Measurements from ENCODE around the gene ZNF66. TPM values are rescaled to one million over a fixed set of nuclear protein-coding genes. Genes with fewer than 3 reads are reported as not detected.
A peak's percentile ranks its signal among the peaks of the same experiment; 100 is the strongest.
"Not testable (repeated sequence)": the region's sequence is repeated elsewhere in the genome, so short reads cannot be mapped to it uniquely, and the experiment has no call there.

ZNF66 gene
- total RNA-seq (2022) (5.1 and 5.5 TPM in 2 replicates), Bru-seq, nascent RNA (percentile 59 among the genes with signal in this experiment), BruChase-seq, experiment 1, labeled RNA remaining after a 6-hour chase (percentile 61 among the genes with signal in this experiment), BruChase-seq, experiment 2, labeled RNA remaining after a 2-hour chase (percentile 71 among the genes with signal in this experiment)
- long read RNA-seq, partial matches to known transcripts: 0 of 2 reads
- long read RNA-seq, other reads (novel, unspliced or antisense): 1 of 2 reads

DNA sequence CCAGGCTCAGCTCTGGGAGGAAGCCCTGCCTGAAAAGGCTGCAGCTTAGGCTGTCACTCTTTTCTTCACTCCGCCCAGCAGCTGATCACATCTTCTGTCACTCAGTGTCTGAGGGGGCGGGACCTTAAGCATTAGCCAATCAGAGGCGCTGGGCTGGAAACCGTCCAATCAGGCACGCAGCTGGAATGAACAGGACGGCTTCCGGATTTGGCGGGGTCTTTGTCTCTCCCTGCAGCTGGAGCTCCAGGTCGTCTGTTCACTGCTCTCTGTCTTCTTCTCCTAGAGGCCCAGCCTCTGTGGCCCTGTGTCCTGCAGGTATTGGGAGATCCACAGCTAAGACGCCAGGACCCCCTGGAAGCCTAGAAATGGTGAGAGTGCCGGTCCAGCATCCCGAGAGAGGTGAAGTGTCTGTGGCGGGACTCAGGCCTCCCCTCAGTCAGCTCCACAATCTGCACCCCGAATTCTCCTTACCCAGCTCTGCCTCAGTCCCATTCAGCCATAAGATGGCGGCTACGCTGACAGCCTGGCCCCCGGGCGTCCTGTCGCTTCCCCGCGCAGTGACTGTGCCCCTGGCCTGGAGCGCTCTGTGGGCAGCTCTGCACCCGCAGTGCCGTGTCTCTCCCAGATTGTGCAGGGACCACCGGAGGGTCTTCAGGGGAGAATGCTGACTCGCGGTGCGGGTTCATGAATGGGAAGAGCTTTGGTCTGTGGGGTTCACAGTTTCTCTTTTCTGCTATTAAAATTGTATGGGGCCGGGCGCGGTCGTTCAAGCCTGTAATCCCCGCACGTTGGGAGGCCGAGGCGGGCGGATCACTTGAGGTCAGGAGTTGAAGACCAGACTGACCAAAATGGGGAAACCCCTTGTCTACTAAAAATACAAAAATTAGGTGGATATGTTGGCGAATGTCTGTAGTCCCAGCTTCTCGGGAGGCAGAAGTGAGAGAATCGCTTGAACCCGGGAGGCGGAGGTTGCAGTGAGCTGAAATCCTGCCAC, at the start of gene ZNF66:
Gene ZNF66 (plus strand): TSS at position 222 of the 994 bp plus-strand sequence. CDS start 144 bp downstream, at position 366.
- Mint-ChIP-seq H3K27ac (ENCODE audit: unreplicated experiment) (peak within 1 kb of the TSS; percentile 70), H3K27me3 (ENCODE audit: unreplicated experiment) (no peaks in the 10 kb centered on the region), H3K4me3 (ENCODE audit: low read depth, unreplicated experiment) (peak within 1 kb of the TSS; percentile 91), H3K9me3 (ENCODE audit: low read depth, unreplicated experiment) (peaks cover 5% of the 10 kb centered on the region), H3K4me1 (ENCODE audit: low read depth, unreplicated experiment) (no peaks in the 10 kb centered on the region), H3K36me3 (ENCODE audit: insufficient read depth, unreplicated experiment) (peaks cover 10% of the 10 kb centered on the region)
- no TSS peak for BruUV-seq (replicated peaks)
- peak; percentile 81 for DNase-seq
- intact Hi-C loops (cut with micrococcal nuclease; ENCODE audit: unreplicated experiment): no loop called here
- CTCF ChIA-PET: no interaction called here
- TF ChIP-seq, protein P1, sequence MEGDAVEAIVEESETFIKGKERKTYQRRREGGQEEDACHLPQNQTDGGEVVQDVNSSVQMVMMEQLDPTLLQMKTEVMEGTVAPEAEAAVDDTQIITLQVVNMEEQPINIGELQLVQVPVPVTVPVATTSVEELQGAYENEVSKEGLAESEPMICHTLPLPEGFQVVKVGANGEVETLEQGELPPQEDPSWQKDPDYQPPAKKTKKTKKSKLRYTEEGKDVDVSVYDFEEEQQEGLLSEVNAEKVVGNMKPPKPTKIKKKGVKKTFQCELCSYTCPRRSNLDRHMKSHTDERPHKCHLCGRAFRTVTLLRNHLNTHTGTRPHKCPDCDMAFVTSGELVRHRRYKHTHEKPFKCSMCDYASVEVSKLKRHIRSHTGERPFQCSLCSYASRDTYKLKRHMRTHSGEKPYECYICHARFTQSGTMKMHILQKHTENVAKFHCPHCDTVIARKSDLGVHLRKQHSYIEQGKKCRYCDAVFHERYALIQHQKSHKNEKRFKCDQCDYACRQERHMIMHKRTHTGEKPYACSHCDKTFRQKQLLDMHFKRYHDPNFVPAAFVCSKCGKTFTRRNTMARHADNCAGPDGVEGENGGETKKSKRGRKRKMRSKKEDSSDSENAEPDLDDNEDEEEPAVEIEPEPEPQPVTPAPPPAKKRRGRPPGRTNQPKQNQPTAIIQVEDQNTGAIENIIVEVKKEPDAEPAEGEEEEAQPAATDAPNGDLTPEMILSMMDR (IDR thresholded peaks at IDR 0.05; ENCODE audit: unreplicated experiment): no peak

DNA sequence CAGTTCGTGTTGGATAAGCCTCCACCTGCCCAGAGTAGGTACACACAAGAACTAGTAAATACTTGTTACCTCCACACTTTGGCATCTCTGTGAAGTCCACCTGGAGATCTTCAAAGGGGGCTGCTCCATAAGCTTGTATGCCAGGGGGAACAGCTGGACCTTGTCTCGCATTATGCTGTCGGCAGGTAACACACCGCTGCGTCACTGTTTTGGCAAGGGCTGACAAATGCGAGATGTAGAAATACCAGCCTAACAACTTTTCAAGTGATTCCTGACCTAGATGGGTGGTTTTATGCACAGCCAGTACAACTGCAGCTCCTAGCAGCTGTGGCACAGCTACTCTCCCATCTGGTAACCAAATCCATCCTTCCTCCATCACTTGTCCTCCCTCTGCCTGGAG, 25.9 kb upstream of the ZNF66 start:
- H3K4me1 Mint-ChIP-seq (ENCODE audit: low read depth, unreplicated experiment); DNase-seq; intact Hi-C loops (cut with micrococcal nuclease; ENCODE audit: unreplicated experiment): not testable (repeated sequence)

DNA sequence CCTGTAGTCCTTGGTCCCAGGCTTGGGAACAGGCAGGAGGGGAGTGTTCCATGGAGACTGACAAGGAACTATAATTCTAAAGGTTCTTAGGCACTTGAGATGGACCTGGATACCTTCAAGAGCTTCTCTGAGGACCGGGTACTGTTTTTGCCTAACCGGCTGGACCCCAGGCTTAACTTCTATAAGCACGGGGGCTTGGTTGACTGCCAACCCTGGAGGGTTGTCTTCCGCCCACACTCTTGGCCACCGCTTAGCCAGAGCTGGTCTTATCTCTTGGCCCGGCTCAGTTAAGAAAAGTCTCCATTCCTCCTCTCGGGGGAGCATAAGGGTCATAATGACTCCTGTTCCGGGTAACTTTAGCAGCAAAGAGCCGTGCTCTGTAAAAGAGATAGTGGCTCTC, 23.8 kb upstream of the ZNF66 start:
- CTCF ChIA-PET; H3K4me1 Mint-ChIP-seq (ENCODE audit: low read depth, unreplicated experiment); H3K9me3 Mint-ChIP-seq (ENCODE audit: low read depth, unreplicated experiment): not testable (repeated sequence)

More for the DNA sequence above, 25.9 kb upstream of the ZNF66 start:
- BruUV-seq (replicated peaks); H3K36me3 Mint-ChIP-seq (ENCODE audit: insufficient read depth, unreplicated experiment); CTCF ChIA-PET; H3K9me3 Mint-ChIP-seq (ENCODE audit: low read depth, unreplicated experiment); H3K4me3 Mint-ChIP-seq (ENCODE audit: low read depth, unreplicated experiment); H3K27ac Mint-ChIP-seq (ENCODE audit: unreplicated experiment); H3K27me3 Mint-ChIP-seq (ENCODE audit: unreplicated experiment): not testable (repeated sequence)

DNA sequence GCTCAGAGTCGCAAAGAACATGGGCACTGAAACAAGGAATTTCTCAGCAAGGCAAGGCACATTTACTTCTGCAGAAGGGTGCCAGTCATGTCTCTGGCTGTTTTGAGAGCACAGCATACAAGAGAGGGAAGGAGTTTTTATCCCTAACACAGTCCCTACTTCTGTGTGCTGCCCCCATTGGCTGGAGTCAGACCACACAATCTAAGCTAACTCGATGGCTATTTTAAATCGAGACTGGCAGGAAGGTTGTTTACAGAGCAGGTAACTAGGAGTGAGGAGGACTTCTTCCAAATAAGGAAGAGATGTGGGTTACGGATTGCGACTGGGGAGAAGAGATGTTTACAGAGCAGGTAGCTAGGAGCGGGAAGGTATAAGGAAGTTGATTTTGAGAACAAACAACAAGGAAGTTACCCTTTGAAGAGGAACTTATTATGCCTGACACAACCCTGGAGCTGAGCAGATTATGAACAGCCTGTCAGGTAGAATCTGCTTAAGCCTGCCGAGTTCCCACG, 6.8 kb upstream of the ZNF66 start:
- H3K4me3 Mint-ChIP-seq (ENCODE audit: low read depth, unreplicated experiment); intact Hi-C loops (cut with micrococcal nuclease; ENCODE audit: unreplicated experiment); DNase-seq; H3K27ac Mint-ChIP-seq (ENCODE audit: unreplicated experiment); H3K27me3 Mint-ChIP-seq (ENCODE audit: unreplicated experiment); H3K36me3 Mint-ChIP-seq (ENCODE audit: insufficient read depth, unreplicated experiment); H3K4me1 Mint-ChIP-seq (ENCODE audit: low read depth, unreplicated experiment); BruUV-seq (replicated peaks): not testable (repeated sequence)
- CTCF ChIA-PET: interaction anchor here (0.6 kb wide), 1 partner anchor 197 kb away, joined by 3 read pairs; no protein-coding TSS in a partner anchor
- peaks cover 13% of the 10 kb centered on the region for H3K9me3 Mint-ChIP-seq (ENCODE audit: low read depth, unreplicated experiment)

More for the DNA sequence above, 23.8 kb upstream of the ZNF66 start:
- H3K27me3 Mint-ChIP-seq (ENCODE audit: unreplicated experiment); BruUV-seq (replicated peaks); intact Hi-C loops (cut with micrococcal nuclease; ENCODE audit: unreplicated experiment); H3K4me3 Mint-ChIP-seq (ENCODE audit: low read depth, unreplicated experiment); DNase-seq; H3K27ac Mint-ChIP-seq (ENCODE audit: unreplicated experiment); H3K36me3 Mint-ChIP-seq (ENCODE audit: insufficient read depth, unreplicated experiment): not testable (repeated sequence)

DNA sequence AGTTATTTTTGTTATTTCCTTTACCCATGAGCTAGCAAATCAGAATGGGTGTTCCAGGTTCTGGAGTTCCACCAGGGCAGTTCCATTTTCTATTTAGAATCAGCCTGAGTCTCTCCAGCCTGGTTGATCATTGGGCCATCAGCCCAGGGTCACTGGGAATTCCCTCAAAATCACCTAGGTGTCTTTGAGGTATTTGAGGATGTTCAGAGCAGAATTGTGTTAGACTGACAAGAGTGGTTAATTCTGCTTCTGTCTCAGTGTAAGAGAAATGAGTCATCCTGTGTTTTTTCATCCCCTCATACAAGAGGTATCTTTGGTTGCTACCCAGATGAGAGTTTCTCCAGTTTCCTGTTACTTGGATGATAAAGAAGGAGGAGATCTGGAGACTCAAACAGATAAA, 11.7 kb downstream of the ZNF66 start:
- BruUV-seq (replicated peaks): no TSS peak
- Mint-ChIP-seq H3K9me3 (ENCODE audit: low read depth, unreplicated experiment) (peaks cover 4% of the 10 kb centered on the region), H3K4me3 (ENCODE audit: low read depth, unreplicated experiment) (no peak overlapping the region), H3K27ac (ENCODE audit: unreplicated experiment) (no peak overlapping the region), H3K4me1 (ENCODE audit: low read depth, unreplicated experiment) (no peaks in the 10 kb centered on the region), H3K36me3 (ENCODE audit: insufficient read depth, unreplicated experiment) (no peaks in the 10 kb centered on the region), H3K27me3 (ENCODE audit: unreplicated experiment) (no peaks in the 10 kb centered on the region)
- TF ChIP-seq, protein P1 (IDR thresholded peaks at IDR 0.05; ENCODE audit: unreplicated experiment): no peak
- CTCF ChIA-PET: no interaction called here
- intact Hi-C loops (cut with micrococcal nuclease; ENCODE audit: unreplicated experiment): no loop called here
- DNase-seq: no peak

Measured in Calu3 (cell line).